HG02938 (cell line): ENCODE results near the gene SLC38A11.

Source experiments
- ATAC-seq: cut with Tn5 transposase; IDR thresholded peaks from one replicate; pipeline ENCODE4 v1.9.1; 2021; ENCODE audit warnings: mild to moderate bottlenecking, moderate library complexity; ENCODE audit not compliant: unreplicated experiment

The SLC38A11 gene

GRCh38 chr2:164847981-164848741, 107.2 kb downstream of the SLC38A11 start:
- ATAC-seq = no peak

- ATAC-seq = no peak
Observed at GRCh38 chr2:164847291-164847690, 108.0 kb downstream of the SLC38A11 start.

- ATAC-seq = no peak
Observed at GRCh38 chr2:164846276-164846675, 109.0 kb downstream of the SLC38A11 start.
